RCC 7860 (cell line): Measurements from ENCODE around the gene SPDEF.

Experiments
- DNase-seq: peaks from one replicate; pipeline ENCODE4 v3.0.0-alpha.2; 2015; ENCODE audit warnings: low spot score
- FAIRE-seq: peaks from 2 replicates; lab custom pipeline; 2012; peaks lifted over from hg19 to GRCh38; lab: Jason Lieb, UNC

SPDEF gene

GRCh38 chr6:34556031-34556471 lies at the start of gene SPDEF:
Gene SPDEF, minus strand, starts transcription at chr6:34556329. Its CDS starts 11,874 bp downstream, at chr6:34544455.
- no peak for FAIRE-seq

GRCh38 chr6:34603707-34604106 lies 47.6 kb upstream of the SPDEF start:
- DNase-seq: no peak
- FAIRE-seq: no peak

More at GRCh38 chr6:34556031-34556471, at the start of gene SPDEF:
- no peak for DNase-seq

- DNase-seq: no peak
Measured at GRCh38 chr6:34602318-34603111, 46.4 kb upstream of the SPDEF start.

GRCh38 chr6:34601706-34602105 lies 45.6 kb upstream of the SPDEF start:
- DNase-seq: no peak

More at GRCh38 chr6:34602318-34603111, 46.4 kb upstream of the SPDEF start:
- no peak for FAIRE-seq

GRCh38 chr6:34600796-34601195 lies 44.7 kb upstream of the SPDEF start:
- DNase-seq (no peak), FAIRE-seq (no peak)

More at GRCh38 chr6:34601706-34602105, 45.6 kb upstream of the SPDEF start:
- FAIRE-seq: no peak

- DNase-seq (no peak), FAIRE-seq (no peak)
Measured at GRCh38 chr6:34600101-34600500, 44.0 kb upstream of the SPDEF start.

- FAIRE-seq (no peak), DNase-seq (no peak)
Measured at GRCh38 chr6:34598712-34599111, 42.6 kb upstream of the SPDEF start.

- no peak for FAIRE-seq
Measured at GRCh38 chr6:34597605-34598353, 41.6 kb upstream of the SPDEF start.

GRCh38 chr6:34596798-34597197 lies 40.7 kb upstream of the SPDEF start:
- FAIRE-seq (no peak), DNase-seq (no peak)

More at GRCh38 chr6:34597605-34598353, 41.6 kb upstream of the SPDEF start:
- no peak for DNase-seq

GRCh38 chr6:34595332-34596184 lies 39.4 kb upstream of the SPDEF start:
- FAIRE-seq (no peak), DNase-seq (no peak)

- FAIRE-seq (no peak), DNase-seq (no peak)
Measured at GRCh38 chr6:34593701-34594100, 37.6 kb upstream of the SPDEF start.

- no peak for DNase-seq
- no peak for FAIRE-seq
Measured at GRCh38 chr6:34592208-34592952, 36.3 kb upstream of the SPDEF start.

- no peak for FAIRE-seq
Measured at GRCh38 chr6:34589691-34590090, 33.6 kb upstream of the SPDEF start.

GRCh38 chr6:34589140-34589539 lies 33.0 kb upstream of the SPDEF start:
- no peak for FAIRE-seq
- no peak for DNase-seq

More at GRCh38 chr6:34589691-34590090, 33.6 kb upstream of the SPDEF start:
- DNase-seq: no peak

- FAIRE-seq: no peak
- DNase-seq: no peak
Measured at GRCh38 chr6:34587851-34588250, 31.7 kb upstream of the SPDEF start.

GRCh38 chr6:34587325-34587724 lies 31.2 kb upstream of the SPDEF start:
- no peak for DNase-seq
- FAIRE-seq: no peak

- no peak for DNase-seq
- FAIRE-seq: no peak
Measured at GRCh38 chr6:34586327-34587040, 30.4 kb upstream of the SPDEF start.

GRCh38 chr6:34585512-34586061 lies 29.5 kb upstream of the SPDEF start:
- no peak for DNase-seq

GRCh38 chr6:34585108-34585507 lies 29.0 kb upstream of the SPDEF start:
- FAIRE-seq (no peak), DNase-seq (no peak)

More at GRCh38 chr6:34585512-34586061, 29.5 kb upstream of the SPDEF start:
- FAIRE-seq: no peak
